WTC11 (cell line): ENCODE measurements around the gene MDFIC2.

ENCODE experiments used
- AR ChIP-seq: fragments of 250-450 bp; sonication (Bioruptor Pico); IDR thresholded peaks from 2 replicates; pipeline ENCODE4 v1.9.0; 2021; ENCODE audit warnings: mild to moderate bottlenecking
- ELF4 ChIP-seq: sonication (generic); formaldehyde crosslinking; IDR thresholded peaks from 2 replicates; pipeline ENCODE4 v1.8.1; 2022; ENCODE audit warnings: low read depth, mild to moderate bottlenecking, moderate library complexity, missing genetic modification reagents
- FOXJ3 ChIP-seq: sonication (generic); formaldehyde crosslinking; IDR thresholded peaks from 2 replicates; pipeline ENCODE4 v1.9.0; 2021; ENCODE audit warnings: missing genetic modification reagents, mild to moderate bottlenecking, borderline replicate concordance
- MAX ChIP-seq: sonication (generic); formaldehyde crosslinking; IDR thresholded peaks from 2 replicates; pipeline ENCODE4 v1.8.0; 2022; ENCODE audit warnings: mild to moderate bottlenecking, missing genetic modification reagents
- MXD4 ChIP-seq: fragments of 250-450 bp; sonication (Bioruptor Pico); IDR thresholded peaks from 2 replicates; pipeline ENCODE4 v1.8.0; 2021; ENCODE audit warnings: mild to moderate bottlenecking, moderate library complexity, borderline replicate concordance
- RELA ChIP-seq: sonication (generic); formaldehyde crosslinking; IDR thresholded peaks from 2 replicates; pipeline ENCODE4 v1.8.1; 2022; ENCODE audit warnings: missing genetic modification reagents, mild to moderate bottlenecking, borderline replicate concordance
- USF1 ChIP-seq: sonication (generic); formaldehyde crosslinking; IDR thresholded peaks from 2 replicates; pipeline ENCODE4 v1.8.0; 2022; ENCODE audit warnings: mild to moderate bottlenecking, missing genetic modification reagents
- TF ChIP-seq, protein P1 (sequence below): fragments of 200-600 bp; IDR thresholded peaks from 2 replicates; pipeline ENCODE4 v1.8.0; 2022; ENCODE audit warnings: antibody characterized with exemption

- TF ChIP-seq, protein P1, sequence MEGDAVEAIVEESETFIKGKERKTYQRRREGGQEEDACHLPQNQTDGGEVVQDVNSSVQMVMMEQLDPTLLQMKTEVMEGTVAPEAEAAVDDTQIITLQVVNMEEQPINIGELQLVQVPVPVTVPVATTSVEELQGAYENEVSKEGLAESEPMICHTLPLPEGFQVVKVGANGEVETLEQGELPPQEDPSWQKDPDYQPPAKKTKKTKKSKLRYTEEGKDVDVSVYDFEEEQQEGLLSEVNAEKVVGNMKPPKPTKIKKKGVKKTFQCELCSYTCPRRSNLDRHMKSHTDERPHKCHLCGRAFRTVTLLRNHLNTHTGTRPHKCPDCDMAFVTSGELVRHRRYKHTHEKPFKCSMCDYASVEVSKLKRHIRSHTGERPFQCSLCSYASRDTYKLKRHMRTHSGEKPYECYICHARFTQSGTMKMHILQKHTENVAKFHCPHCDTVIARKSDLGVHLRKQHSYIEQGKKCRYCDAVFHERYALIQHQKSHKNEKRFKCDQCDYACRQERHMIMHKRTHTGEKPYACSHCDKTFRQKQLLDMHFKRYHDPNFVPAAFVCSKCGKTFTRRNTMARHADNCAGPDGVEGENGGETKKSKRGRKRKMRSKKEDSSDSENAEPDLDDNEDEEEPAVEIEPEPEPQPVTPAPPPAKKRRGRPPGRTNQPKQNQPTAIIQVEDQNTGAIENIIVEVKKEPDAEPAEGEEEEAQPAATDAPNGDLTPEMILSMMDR = no peak
- no peak for TF ChIP-seq ELF4 (CRISPR knock-in tag)
- no peak for TF ChIP-seq USF1
- TF ChIP-seq AR = no peak
- no peak for TF ChIP-seq MXD4 (CRISPR knock-in tag)
- TF ChIP-seq RELA (CRISPR knock-in tag) = no peak
- TF ChIP-seq FOXJ3 = no peak
- TF ChIP-seq MAX (CRISPR knock-in tag) = no peak
Measured at GRCh38 chr3:70177881-70178645, 134.4 kb downstream of the MDFIC2 start.
